Stimulated activated CD4-positive, alpha-beta T cell treated with anti-CD3 and anti-CD28 coated beads, Interleukin-4, amount 100 ng/mL, for 4 hours (primary cell): ENCODE measurements around the gene EML1.

Experiments used
- DNase-seq, 2 experiments: peaks; one replicate each; pipeline ENCODE4 v3.0.0-alpha.2; 2020

The EML1 gene

DNA sequence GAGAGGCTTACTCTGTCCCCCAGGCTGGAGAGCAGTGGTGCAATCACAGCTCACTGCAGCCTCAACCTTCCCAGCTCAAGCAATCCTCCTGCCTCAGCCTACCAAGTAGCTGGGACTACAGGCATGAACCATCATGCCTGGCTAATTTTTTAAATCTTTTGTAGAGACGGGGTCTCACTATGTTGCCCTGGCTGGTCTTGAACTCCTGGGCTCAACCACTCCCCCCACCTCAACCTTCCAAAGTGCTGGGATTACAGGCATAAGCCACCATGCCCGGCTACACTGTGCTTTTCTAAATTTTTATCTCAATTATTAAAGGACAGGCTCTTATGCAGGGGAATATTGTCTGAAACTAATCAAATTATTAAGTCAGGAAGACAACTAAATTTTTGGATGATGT lies 44.6 kb downstream of the EML1 start:
- DNase-seq: no peak

DNA sequence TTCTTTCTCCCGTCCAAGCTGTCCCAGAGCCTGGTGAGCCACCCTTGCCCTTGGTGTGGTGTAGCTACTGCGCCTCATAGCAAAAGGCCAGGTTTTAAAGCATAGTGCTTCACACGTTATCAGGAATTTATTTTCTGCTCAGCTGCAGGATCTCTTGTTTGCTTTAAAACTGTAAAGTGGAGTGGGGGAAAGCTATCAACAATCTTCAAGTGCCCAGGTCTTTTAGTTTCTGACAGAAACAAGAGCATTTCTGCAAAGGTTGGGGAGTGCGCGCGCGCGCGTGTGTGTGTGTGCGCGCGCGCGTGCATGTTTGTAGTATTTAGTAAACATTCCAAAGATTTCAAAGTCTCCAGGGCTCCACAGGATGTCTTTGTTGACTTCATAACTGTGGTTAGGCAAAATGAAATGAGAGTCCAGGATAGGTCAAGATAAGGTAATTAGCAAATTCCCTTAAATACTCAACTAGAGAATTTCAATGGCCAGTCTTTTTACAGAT lies 45.5 kb downstream of the EML1 start:
- no peak for DNase-seq

DNA sequence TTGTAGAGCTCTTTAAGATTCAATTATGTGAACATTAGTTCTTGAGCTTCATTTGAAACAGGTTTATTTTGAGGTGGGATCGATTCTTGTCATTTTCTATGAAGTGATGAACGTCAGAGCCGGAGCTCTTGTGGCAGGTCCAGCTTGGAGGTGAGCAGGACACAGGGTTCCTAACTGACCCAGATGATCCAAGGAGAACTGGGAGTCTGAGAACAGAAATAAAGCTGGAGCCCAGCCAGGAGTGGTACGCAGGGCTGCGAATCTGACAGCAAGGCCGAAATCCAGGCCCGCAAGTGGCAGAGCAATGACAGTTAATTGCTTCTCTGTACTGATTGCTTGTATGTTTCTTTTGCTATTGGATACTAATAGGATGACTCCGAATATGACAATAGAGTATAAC lies 46.5 kb downstream of the EML1 start:
- DNase-seq: no peak

DNA sequence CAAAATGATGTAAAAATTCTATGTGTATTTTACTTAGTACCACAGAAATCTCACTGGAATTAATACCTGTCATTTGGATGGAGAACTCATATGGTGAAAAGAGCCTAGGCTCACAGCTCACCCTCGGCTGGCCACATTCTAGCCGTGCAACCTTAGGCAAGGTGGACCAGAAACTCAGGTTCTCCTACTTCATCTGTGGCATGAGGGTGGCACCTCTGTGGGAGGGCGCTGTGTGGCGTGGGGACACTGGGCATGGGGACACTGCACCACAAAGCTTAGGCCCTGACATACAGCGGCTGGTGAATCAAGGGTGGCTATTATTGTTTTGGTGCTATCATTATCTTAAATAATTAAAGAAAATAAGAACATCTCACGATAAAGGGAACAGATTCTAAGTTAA lies 47.1 kb downstream of the EML1 start:
- DNase-seq: no peak

DNA sequence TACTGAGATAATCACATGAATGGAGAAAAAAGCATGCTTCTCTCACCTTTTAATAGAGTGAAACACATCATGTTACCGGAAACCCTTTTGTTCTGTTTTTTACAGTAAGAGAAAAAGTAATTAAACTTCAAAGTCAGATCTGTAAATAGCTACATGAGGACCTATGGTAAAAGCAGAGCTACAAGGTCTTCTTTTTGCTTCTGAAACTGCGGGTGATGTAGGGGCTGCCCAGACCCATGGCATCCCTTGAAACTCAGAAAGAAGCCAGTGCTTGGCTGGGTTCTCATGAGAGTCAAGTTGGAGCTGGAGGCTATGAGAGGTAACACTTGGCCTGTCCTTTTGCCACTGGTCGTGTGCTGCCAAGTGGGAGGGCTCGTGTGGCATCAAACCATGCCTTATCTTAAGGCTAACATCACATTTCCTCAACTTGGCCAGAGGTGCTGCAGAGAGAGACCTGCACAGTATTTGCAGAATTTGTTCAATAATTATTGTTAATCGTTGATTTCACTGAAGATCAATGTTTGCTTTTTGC lies 47.6 kb downstream of the EML1 start:
- no peak for DNase-seq

DNA sequence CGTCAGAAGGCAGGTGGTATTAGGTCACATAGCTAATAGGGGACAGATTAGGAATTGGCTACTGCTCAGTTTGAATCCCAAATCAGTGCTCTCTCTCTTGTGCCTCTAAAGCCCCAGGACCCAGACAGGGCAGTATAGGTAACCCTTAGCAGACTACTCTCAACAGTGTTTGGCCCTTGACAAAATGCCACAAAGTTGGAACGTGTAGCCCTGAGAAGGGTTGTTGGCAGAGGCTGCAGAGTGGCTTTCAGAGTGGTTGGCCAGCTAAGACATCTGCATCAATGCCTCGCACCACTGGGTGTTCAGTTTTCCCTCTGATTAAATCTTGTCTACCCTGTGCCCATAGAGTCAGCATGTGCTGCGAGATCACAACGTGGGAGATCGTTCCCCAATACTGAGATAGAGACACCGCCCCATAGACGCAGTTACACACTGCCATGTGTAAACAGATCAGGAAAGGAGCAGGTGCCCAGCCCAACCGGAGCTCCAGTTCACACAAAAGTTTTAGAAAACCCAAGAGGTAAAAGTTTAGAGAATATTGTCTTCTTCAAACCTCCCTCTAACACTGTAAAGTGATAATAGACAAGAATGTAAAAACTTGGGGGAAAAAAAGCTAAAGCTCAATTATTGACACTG lies 48.3 kb downstream of the EML1 start:
- DNase-seq: no peak

DNA sequence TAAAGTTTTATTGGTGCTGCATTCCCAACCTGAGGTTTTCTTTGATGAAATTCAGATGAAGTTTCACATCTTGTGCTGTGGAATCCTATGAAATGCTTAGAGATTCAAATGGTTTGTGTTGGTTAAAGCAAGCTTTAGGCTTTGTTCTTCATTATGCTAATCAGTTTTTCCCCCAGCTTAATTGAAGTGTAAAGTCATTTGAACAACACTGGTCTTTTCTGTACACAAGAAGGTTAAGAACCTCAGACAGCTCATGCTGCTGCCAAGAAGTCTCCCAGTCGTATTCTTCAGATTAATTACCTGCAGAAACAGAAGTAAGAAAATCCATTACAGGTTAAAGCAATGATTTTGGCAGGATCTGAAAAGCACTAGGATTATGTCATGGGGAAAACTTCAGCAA lies 48.9 kb downstream of the EML1 start:
- DNase-seq: no peak

DNA sequence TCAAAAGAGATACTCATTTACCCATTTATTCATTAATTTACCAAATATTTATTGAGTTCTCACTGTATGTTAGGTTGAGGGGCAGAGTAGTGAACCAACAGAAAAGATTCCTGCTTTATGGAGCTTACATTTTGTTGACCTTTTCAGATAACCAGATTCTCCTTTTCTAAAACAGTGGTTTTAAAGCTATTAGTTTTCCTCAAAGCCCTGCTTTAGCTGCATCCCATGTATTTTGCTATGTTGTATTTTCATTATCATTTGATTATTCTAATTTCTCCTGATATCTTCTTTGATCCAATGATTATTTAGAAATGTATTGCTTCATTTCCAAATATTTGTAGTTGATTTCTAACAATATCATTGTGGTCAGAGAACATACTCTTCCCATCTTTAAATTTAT lies 53.6 kb downstream of the EML1 start:
- no peak for DNase-seq

DNA sequence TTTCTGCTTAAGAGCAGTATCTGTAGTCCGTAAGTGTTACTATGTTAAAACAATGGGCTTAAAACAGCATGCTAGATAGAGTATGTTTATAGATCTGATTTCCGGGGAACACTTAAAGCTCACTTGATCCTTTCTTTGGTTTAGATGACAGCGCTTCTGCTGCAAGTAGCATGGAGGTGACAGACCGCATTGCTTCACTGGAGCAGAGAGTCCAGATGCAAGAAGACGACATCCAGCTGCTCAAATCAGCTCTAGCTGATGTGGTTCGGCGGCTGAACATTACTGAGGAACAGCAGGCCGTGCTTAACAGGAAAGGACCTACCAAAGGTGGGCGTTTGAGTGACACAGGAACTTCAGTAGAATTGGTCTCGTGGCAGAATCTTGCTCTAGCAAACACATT lies 57.5 kb downstream of the EML1 start:
- DNase-seq: no peak

DNA sequence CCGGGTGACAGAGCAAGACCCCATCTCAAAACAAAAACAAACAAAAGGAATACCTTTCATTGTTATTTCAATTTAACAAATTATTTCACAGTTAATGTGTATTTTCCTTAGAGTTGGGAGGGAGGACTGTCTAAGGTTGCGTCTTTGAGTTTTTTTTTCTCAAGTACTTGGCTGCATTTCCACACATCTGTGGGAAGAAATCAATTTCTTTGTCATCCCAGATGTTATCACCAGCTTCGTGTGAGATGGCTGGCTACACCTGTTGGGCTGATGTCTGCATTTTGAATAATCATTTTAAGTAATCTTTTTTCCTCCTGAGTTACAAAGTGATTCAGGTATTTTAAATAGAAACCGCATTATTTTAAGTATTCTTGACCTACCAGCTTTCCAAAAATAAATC lies 59.4 kb downstream of the EML1 start:
- no peak for DNase-seq

DNA sequence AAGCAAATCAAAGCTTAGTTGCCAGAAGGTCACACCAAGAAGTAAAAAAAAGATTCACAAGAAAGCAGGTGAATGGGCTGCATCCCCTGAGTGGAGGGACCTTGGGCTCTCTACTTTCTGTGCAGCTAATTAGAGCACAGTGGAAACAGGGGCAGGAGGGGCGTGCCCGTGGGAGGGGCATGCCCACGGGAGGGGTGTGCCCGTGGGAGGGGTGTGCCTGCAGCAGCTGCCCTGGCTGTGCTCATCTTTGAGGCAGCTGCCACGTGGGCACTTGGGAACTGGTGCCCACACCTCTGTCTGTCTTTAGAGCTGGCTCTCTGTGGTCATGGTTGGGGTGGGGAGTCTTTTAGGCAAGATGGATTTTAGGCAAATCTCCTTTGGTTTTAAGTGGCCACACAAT lies 60.0 kb downstream of the EML1 start:
- DNase-seq: peak; percentile 4 to 19

DNA sequence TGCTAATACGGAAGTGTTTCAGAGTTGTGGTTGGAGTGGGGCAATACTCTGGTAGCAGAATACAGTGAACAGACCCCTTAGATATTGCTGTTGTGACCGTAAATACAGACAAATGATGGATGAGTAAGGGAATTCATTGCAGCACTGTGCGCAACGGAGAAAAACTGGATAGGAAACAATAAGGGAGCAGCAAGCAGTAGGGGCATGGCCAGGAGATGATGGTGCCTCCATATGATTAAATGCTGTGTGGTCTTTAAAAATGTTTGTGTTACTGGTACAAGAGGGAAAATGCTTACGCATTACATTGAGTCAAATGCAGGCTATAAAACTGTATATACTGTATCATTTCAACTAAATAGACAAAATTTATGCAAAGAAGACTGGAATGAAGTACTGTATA lies 61.6 kb downstream of the EML1 start:
- DNase-seq: no peak

DNA sequence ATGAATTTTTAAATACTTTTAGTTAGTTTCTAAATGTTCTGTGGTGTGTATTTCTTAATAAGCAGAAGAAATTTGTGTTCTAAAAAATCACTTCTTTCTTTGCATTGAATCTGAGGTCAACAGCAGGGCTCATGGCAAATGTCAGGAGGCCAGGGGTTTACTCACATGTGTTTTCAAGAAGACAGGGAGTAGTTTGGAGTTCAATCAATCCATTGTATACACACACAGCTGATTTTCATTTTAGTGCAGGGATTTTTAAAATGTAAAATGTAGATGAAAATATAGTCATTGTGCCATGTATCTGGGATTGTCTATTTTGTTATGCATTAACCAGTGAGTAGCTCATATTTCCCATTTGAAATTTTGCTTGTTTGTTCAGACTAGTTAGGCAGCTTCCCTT lies 62.1 kb downstream of the EML1 start:
- DNase-seq: no peak

DNA sequence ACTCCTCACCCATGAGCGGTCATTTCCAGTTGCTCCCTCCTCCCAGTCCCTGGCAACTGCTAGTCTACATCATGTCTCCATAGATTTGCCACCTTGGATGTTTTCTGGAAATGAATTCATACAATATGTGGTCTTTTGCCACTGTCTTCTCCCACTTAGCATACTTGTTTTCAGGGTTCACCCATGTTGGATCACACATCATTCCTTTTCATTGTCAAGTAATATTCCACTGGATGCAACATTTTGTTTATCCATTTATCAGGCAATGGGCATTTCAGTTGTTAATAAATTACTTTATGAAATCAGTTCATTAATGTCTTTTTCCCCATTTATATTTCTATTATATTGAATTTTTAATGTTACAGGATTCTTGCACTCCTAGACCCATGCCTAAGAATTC lies 64.3 kb downstream of the EML1 start:
- no peak for DNase-seq

DNA sequence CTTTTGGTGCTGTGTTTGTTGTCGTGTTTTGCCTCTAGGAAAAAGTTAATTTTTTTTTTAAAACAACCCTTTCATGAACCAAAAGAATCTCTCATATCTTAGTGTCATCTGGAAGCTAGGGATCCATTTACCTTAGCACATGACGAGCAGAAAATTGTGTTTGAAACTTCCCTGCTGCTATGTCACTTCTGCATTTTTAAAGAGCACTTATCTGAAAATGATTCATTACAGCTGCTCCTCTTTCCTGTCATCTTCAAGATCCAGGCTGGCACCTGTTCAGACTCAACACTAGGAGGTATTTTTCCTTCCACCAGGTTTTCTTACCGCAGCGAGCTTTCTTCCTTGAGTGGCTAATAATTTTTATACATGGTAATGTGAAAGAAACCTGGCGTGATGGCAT lies 67.0 kb downstream of the EML1 start:
- no peak for DNase-seq

DNA sequence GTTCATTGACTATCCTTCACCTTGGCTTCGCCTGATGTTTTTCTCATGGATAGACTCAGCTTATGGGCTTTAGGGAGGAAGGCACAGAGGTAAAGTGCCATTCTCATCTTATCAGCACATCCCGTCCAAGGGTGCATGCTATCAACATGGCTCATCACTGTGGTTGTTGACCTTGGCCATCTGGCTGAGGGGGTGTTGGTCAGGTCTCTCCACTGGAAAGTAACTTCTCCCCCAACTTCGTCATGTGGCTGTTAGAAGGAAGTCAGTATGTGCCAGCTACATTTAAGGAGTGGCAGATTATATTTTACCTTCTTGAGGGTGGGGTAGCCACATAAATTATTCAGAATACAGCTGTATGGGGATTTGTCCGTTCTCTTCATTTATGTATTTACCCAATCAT lies 68.9 kb downstream of the EML1 start:
- DNase-seq: no peak

DNA sequence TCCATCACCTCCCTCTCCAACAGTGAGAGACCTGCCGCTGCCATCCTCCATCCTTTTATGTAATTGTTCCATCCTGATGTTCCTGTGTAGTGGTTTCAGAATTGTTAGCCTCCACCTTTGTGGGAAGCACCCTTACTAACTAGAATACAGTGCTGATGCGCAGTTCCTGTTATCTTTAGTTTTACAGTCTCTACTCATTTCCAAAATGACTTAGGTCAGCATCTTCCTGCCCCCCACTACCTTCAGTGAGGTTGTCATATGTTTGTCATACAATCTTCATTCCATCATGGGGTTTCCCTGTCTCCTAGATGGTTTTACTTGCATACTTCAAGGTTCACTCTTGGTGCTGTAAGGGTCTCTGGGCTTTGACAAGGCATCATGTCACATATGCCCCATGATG lies 69.8 kb downstream of the EML1 start:
- no peak for DNase-seq

DNA sequence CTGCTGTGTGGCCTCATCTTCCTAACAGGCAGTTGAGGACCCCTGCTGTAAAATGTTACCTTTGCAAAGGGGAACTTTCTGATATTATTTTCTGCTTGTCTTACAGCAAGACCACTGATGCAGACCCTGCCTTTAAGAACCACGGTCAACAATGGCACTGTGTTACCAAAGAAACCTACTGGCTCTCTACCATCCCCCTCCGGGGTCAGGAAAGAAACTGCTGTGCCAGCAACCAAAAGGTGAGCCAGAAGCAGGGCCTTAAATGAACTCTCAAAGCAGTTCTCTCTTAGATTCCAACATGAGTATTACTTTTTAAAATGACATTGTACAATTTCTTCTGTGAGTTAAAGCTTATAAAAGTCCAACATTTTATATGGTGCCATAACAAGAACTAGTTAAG lies 72.2 kb downstream of the EML1 start:
- DNase-seq: no peak

DNA sequence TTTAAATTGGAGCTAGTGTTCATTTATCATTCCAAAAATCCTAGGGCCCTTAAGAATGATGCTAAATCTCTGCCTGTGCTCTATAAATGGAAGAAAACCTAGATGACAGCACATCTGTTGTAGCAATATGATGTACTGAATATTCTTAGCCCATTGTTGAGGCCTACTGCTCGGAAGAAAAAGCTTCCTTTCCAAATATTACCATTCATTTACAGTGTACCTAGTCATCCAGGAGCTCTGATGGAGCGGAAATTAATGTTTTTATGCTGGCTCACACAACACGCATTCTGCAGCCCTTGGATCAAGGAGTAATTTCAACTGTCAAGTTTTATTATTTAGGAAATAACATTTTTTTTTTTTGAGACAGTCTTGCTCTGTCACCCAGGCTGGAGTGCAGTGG lies 77.4 kb downstream of the EML1 start:
- no peak for DNase-seq

DNA sequence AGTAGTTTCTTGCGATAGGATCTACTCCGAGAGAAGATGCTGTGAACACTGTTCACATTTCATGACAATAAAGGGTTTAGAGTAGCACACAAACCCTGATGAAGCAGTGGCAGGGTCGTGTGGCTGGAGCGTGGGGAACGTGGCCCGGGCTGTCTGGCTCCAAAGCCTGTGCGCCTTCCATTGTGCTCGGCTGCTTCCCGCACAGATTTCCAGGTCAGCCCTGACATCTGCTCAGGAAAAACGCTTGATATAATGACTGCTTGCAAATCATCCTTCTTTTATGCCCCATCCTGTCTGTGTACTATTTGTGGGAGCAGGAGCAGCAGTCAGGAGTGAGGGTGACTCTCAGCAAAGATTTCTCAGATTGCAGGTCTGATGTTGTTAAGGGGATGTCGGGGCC lies 78.6 kb downstream of the EML1 start:
- no peak for DNase-seq

DNA sequence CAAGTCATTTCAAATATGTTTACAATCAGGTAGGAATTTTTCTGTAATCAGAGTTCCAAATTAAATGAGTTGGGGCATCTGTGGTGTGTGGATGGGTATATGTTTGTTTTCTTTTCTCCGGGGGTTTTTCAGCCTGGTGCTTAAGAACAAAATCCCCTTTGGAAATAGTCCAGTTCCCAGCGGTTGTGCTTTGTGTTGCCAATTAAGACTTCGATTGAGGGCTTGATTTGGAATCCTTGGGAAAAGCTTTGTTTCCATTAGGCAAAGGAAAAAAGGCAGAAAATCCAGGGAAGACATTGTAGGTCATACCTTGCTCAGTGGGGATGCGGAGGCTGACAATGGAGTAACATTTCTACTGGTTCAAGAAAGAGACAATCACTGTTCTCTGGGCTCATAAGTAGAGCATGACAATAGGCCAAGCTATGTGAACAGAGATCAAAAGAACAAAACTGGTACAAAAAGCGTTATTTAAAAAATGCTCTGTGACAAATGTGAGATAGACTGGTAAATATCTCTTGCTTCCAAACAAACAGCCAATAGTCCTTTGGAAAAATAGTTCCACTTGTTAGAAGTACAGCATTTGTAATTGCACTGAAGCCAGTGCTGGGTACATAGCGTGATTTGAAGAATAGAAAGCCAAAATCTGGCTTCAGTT lies 79.7 kb downstream of the EML1 start:
- no peak for DNase-seq

DNA sequence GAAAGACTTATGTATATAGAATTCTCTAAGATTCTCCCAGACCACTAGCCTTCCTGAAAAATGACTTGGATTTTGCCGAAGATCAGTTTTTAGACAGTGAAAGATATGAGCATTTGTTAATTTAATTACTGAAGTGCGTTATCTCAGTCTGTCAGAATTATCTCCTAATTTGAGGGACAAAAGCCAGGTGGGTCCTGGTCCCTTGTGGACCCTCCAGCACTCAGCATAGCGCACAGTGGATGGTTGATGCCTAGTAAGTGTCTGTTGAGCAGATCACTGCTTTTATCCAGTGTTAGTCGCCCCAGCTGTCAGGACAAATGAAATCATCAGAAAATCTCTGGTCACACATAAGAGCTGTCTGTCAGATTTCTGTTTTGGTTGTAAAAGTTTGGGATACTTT lies 80.4 kb downstream of the EML1 start:
- DNase-seq: no peak

DNA sequence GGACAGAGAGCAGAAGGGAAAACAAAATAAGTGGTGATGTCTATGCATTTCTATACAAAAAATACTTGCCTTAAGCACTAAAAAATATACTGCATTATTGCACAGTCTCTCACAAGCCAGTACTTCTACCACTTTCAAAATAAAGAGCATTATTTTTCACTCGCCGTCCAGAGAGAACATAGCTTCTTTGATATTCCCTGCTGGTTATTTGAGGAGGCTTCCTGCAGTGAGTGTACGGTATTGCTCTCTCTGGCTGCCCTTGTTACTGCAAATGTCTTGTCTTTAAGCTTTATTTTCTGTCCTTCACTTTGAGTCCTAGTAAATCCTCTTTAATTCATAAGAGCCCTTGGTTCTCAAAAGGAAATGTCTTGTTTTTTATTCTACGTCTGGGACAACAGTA lies 81.1 kb downstream of the EML1 start:
- DNase-seq: no peak

DNA sequence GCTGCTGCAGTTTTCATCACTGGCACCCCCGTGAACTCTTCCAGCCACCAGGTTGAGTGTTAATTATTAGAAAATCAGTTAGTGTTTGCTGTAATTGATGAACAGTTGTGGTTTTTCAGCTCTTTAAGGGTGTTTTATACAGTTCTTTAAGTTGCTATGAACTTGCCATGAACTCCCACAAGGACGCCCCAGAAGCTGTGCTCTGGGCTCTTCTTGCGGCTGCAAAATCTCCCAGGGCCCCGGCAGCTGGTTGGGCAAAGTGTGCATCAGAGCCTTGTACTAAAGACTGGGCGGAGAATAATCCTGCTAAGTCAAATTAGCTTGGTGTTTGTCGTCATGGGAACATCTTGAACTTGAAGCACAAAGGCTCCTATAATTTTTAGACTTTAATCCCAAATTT lies 82.2 kb downstream of the EML1 start:
- no peak for DNase-seq

DNA sequence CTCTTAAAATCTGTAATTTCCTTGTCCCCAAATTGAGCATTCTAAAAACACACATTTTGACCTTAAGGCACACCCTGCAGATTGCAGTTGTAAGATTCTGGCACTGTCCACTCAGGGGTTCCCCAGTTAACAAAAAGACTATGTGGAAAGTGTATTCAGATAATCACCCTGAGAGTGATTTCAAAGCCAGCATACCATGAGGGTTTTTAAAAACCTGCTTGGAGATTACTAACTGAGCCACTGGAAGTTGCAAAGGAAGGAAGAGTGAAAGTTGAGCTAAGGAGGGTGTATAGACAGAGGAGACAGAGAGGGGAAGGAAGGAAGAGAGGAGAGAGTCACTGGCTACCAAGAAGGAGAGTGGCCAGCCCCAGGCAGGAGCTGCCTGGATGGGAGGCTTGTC lies 82.6 kb downstream of the EML1 start:
- DNase-seq: no peak
